ENCODE measurements around the gene JUP. TPM values are rescaled to one million over a fixed set of nuclear protein-coding genes. Genes with fewer than 3 reads are reported as not detected.

JUP gene
- total RNA-seq, 1 donor from 2014 or later, result 28.5 TPM

DNA sequence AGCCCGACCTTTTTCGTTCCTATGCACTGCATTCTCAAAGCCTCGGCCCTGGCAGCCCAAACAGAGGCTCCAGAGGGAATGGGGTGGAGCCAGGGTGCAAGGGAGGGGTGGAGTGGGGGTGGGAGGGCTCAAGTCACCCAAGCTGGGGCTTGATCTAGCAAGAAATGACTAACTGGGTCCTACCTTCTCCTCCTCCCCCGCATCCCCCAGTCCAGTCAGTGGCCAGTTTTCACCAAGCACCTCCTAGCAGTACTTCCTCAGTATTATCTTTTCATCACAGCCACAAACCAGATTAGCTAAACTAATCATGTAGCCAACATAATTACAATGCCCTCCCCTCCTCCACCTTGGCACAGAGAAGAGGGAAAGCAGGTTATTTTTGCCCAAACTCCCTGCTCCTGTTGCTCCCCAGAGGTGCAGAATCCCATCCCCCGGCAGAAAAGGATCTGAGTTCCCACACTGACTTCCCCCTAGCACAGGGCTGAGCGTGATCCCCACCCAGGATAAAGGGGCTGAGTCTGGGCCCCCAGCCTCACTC is 2.2 kb downstream of the JUP start:
- peak overlapping the region; percentile 95 for H3K4me2 ChIP-seq
- Mint-ChIP-seq H3K9me3 (no peaks in the 10 kb centered on the region), H3K27me3 (ENCODE audit: insufficient read depth, low read depth) (peaks cover 4% of the 10 kb centered on the region), H3K27ac (peak overlapping the region; percentile 85), H3K4me1 (peaks cover 35% of the 10 kb centered on the region), H3K4me3 (peak overlapping the region; percentile 90), H3K36me3 (no peaks in the 10 kb centered on the region)
- peak; percentile 76 for DNase-seq (ENCODE audit: low spot score)
- H4K20me1 ChIP-seq (ENCODE audit: low read depth), result peaks cover 36% of the 10 kb centered on the region
- no peaks in the 10 kb centered on the region for H3K36me3 ChIP-seq
- H3K79me2 ChIP-seq (ENCODE audit: low read depth), result peaks cover 61% of the 10 kb centered on the region
- H3K4me3 ChIP-seq, result peak overlapping the region; percentile 83
- no peak for TF ChIP-seq EZH2phosphoT487 (IDR thresholded peaks at IDR 0.05)
- TF ChIP-seq, protein P1, sequence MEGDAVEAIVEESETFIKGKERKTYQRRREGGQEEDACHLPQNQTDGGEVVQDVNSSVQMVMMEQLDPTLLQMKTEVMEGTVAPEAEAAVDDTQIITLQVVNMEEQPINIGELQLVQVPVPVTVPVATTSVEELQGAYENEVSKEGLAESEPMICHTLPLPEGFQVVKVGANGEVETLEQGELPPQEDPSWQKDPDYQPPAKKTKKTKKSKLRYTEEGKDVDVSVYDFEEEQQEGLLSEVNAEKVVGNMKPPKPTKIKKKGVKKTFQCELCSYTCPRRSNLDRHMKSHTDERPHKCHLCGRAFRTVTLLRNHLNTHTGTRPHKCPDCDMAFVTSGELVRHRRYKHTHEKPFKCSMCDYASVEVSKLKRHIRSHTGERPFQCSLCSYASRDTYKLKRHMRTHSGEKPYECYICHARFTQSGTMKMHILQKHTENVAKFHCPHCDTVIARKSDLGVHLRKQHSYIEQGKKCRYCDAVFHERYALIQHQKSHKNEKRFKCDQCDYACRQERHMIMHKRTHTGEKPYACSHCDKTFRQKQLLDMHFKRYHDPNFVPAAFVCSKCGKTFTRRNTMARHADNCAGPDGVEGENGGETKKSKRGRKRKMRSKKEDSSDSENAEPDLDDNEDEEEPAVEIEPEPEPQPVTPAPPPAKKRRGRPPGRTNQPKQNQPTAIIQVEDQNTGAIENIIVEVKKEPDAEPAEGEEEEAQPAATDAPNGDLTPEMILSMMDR (IDR thresholded peaks at IDR 0.05), result no peak
- TF ChIP-seq EZH2 (IDR thresholded peaks at IDR 0.05), result no peak
- peaks cover 40% of the 10 kb centered on the region for H3F3A ChIP-seq (ENCODE audit: low read depth)
- H2AFZ ChIP-seq (replicated peaks), result no peak overlapping the region
- peak overlapping the region; percentile 89 for H3K27ac ChIP-seq
- H3K4me1 ChIP-seq, result peaks cover 23% of the 10 kb centered on the region
- no peaks in the 10 kb centered on the region for H3K9me3 ChIP-seq (ENCODE audit: low read depth)
- no peaks in the 10 kb centered on the region for H3K27me3 ChIP-seq
- peak overlapping the region; percentile 10 for H3K9ac ChIP-seq

DNA sequence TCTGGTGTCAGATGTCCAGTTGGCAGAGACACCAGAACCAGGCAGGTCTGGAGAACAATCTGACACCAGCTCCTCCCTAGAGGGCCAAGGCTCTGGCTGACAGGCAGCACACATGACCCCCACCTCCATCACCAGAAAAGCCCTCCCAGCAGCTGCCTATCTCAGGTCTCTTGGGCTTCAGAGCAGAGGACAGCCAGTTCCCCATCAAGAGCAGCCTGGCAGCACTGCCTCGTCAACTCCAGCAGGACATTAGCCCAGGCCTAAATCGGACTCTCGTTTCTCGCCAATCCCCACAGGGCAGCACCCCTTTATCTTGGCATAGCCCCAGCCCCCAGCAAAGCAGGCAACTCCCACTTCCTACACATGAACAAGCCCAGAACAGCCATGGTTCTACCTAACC is 4.4 kb downstream of the JUP start:
- H3K79me2 ChIP-seq (ENCODE audit: low read depth), result peaks cover 80% of the 10 kb centered on the region
- H3K36me3 ChIP-seq, result no peaks in the 10 kb centered on the region
- peak overlapping the region; percentile 34 for H3K4me2 ChIP-seq
- peaks cover 53% of the 10 kb centered on the region for H3F3A ChIP-seq (ENCODE audit: low read depth)
- peaks cover 48% of the 10 kb centered on the region for H4K20me1 ChIP-seq (ENCODE audit: low read depth)
- H3K27ac ChIP-seq, result no peak overlapping the region
- TF ChIP-seq, protein P1 (IDR thresholded peaks at IDR 0.05), result no peak
- no peak for TF ChIP-seq EZH2phosphoT487 (IDR thresholded peaks at IDR 0.05)
- no peak for TF ChIP-seq EZH2 (IDR thresholded peaks at IDR 0.05)
- Mint-ChIP-seq H3K27me3 (ENCODE audit: insufficient read depth, low read depth) (peaks cover 8% of the 10 kb centered on the region), H3K4me1 (peaks cover 40% of the 10 kb centered on the region), H3K9me3 (no peaks in the 10 kb centered on the region), H3K4me3 (peak overlapping the region; percentile 52), H3K27ac (peak overlapping the region; percentile 41), H3K36me3 (no peaks in the 10 kb centered on the region)
- H3K4me3 ChIP-seq, result no peak overlapping the region
- no peak overlapping the region for H3K9ac ChIP-seq
- H3K27me3 ChIP-seq, result no peaks in the 10 kb centered on the region
- DNase-seq (ENCODE audit: low spot score), result no peak
- H2AFZ ChIP-seq (replicated peaks), result no peak overlapping the region
- H3K9me3 ChIP-seq (ENCODE audit: low read depth), result no peaks in the 10 kb centered on the region
- H3K4me1 ChIP-seq, result peaks cover 35% of the 10 kb centered on the region

DNA sequence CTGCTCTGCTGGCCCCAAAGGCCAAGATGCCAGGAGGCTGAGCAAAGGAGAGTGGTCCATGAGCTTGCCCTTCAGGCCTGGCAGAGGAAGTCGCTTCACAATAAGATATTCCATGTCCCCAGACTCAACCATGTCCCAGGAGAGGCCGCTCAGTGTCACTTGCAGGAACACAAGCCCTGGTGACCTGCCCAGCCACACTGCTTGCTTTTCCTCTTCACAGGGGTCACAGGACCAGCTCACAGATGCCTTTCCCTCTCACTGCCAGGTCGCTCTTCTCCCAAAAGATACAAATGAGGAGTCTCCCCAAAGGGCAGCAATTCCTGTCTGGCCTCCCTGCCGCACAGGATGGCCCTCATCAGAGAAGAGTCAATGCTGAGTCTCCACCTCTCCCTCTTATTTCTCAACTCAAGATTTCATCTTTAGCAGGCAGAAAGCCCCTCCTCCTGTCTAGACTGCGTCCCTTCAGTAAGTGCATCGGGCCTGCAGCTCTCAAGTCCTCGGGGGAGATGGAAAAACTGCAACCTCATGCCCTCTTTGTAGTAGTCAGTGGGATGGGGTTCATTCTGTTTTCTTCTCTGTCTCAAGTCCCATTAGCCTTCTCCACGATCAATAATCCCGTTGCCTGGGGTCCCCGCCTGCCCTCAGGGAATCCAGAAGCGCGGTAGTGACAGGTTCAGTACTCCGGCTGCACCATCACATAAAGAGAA is 5.0 kb downstream of the JUP start:
- TF ChIP-seq EZH2phosphoT487 (IDR thresholded peaks at IDR 0.05) (no peak), EZH2 (IDR thresholded peaks at IDR 0.05) (no peak)
- TF ChIP-seq, protein P1 (IDR thresholded peaks at IDR 0.05), result no peak
- H3K36me3 Mint-ChIP-seq, result no peaks in the 10 kb centered on the region
- Histone ChIP-seq H3K36me3 (no peaks in the 10 kb centered on the region), H3K4me1 (peaks cover 41% of the 10 kb centered on the region), H3K9me3 (ENCODE audit: low read depth) (no peaks in the 10 kb centered on the region), H3K4me3 (no peak overlapping the region), H3K27me3 (no peaks in the 10 kb centered on the region), H3K9ac (no peak overlapping the region), H4K20me1 (ENCODE audit: low read depth) (peaks cover 54% of the 10 kb centered on the region), H2AFZ (replicated peaks) (no peak overlapping the region), H3F3A (ENCODE audit: low read depth) (peaks cover 58% of the 10 kb centered on the region), H3K79me2 (ENCODE audit: low read depth) (peaks cover 86% of the 10 kb centered on the region), H3K4me2 (peak overlapping the region; percentile 34), H3K27ac (peak overlapping the region; percentile 66)
- H3K27ac Mint-ChIP-seq, result peak overlapping the region; percentile 74
- H3K9me3 Mint-ChIP-seq, result no peaks in the 10 kb centered on the region
- no peak for DNase-seq (ENCODE audit: low spot score)
- H3K4me1 Mint-ChIP-seq, result peaks cover 39% of the 10 kb centered on the region
- peaks cover 8% of the 10 kb centered on the region for H3K27me3 Mint-ChIP-seq (ENCODE audit: insufficient read depth, low read depth)
- peak overlapping the region; percentile 52 for H3K4me3 Mint-ChIP-seq
